ENCODE measurements around the gene GTF2IRD1.

Gene GTF2IRD1

GRCh38 chr7:74582447-74583039 lies 128.8 kb downstream of the GTF2IRD1 start:
- TF ChIP-seq TAF1 (IDR thresholded peaks at IDR 0.05; ENCODE audit: borderline replicate concordance, low read depth, low read length) (no peak), POLR2A (IDR thresholded peaks at IDR 0.05; ENCODE audit: low read depth, low read length) (no peak), POLR2AphosphoS5 (IDR thresholded peaks at IDR 0.05; ENCODE audit: low read depth, low read length) (no peak)
- FAIRE-seq = no peak
- DNase-seq (ENCODE audit: insufficient read length) = no peak

- FAIRE-seq (no peak), DNase-seq (ENCODE audit: insufficient read length) (no peak)
- TF ChIP-seq POLR2AphosphoS5 (IDR thresholded peaks at IDR 0.05; ENCODE audit: low read depth, low read length) (no peak), POLR2A (IDR thresholded peaks at IDR 0.05; ENCODE audit: low read depth, low read length) (no peak), TAF1 (IDR thresholded peaks at IDR 0.05; ENCODE audit: borderline replicate concordance, low read depth, low read length) (no peak)
Observed at GRCh38 chr7:74583630-74584029, 129.9 kb downstream of the GTF2IRD1 start.

GRCh38 chr7:74584160-74584954 lies 130.7 kb downstream of the GTF2IRD1 start:
- FAIRE-seq = no peak
- DNase-seq (ENCODE audit: insufficient read length) = no peak

GRCh38 chr7:74585844-74586243 lies 132.1 kb downstream of the GTF2IRD1 start:
- no peak for DNase-seq (ENCODE audit: insufficient read length)
- TF ChIP-seq TAF1 (IDR thresholded peaks at IDR 0.05; ENCODE audit: borderline replicate concordance, low read depth, low read length) = no peak
- no peak for FAIRE-seq

More at GRCh38 chr7:74584160-74584954, 130.7 kb downstream of the GTF2IRD1 start:
- TF ChIP-seq TAF1 (IDR thresholded peaks at IDR 0.05; ENCODE audit: borderline replicate concordance, low read depth, low read length) (no peak), POLR2A (IDR thresholded peaks at IDR 0.05; ENCODE audit: low read depth, low read length) (no peak), POLR2AphosphoS5 (IDR thresholded peaks at IDR 0.05; ENCODE audit: low read depth, low read length) (no peak)

GRCh38 chr7:74586258-74587175 lies 132.8 kb downstream of the GTF2IRD1 start:
- TF ChIP-seq TAF1 (IDR thresholded peaks at IDR 0.05; ENCODE audit: borderline replicate concordance, low read depth, low read length) (no peak), POLR2AphosphoS5 (IDR thresholded peaks at IDR 0.05; ENCODE audit: low read depth, low read length) (no peak), POLR2A (IDR thresholded peaks at IDR 0.05; ENCODE audit: low read depth, low read length) (no peak)
- FAIRE-seq (no peak), DNase-seq (ENCODE audit: insufficient read length) (no peak)

- peak; percentile 24 for FAIRE-seq
- DNase-seq (ENCODE audit: insufficient read length) = peak; percentile 71
- no peak for TF ChIP-seq TAF1 (IDR thresholded peaks at IDR 0.05; ENCODE audit: borderline replicate concordance, low read depth, low read length)
- peak; percentile 45; the same call in 1 of the 2 replicates for TF ChIP-seq POLR2A (IDR thresholded peaks at IDR 0.05; ENCODE audit: low read depth, low read length)
- TF ChIP-seq POLR2AphosphoS5 (IDR thresholded peaks at IDR 0.05; ENCODE audit: low read depth, low read length) = no peak
Observed at GRCh38 chr7:74587435-74588126, 133.9 kb downstream of the GTF2IRD1 start.

- no peak for DNase-seq (ENCODE audit: insufficient read length)
- FAIRE-seq = no peak
- TF ChIP-seq TAF1 (IDR thresholded peaks at IDR 0.05; ENCODE audit: borderline replicate concordance, low read depth, low read length) (no peak), POLR2AphosphoS5 (IDR thresholded peaks at IDR 0.05; ENCODE audit: low read depth, low read length) (no peak), POLR2A (IDR thresholded peaks at IDR 0.05; ENCODE audit: low read depth, low read length) (no peak)
Observed at GRCh38 chr7:74590813-74591212, 137.1 kb downstream of the GTF2IRD1 start.

GRCh38 chr7:74598558-74598957 lies 144.9 kb downstream of the GTF2IRD1 start:
- TF ChIP-seq TAF1 (IDR thresholded peaks at IDR 0.05; ENCODE audit: borderline replicate concordance, low read depth, low read length) = no peak
- no peak for TF ChIP-seq POLR2A (IDR thresholded peaks at IDR 0.05; ENCODE audit: low read depth, low read length)
- TF ChIP-seq POLR2AphosphoS5 (IDR thresholded peaks at IDR 0.05; ENCODE audit: low read depth, low read length) = no peak
- no peak for FAIRE-seq
- no peak for DNase-seq (ENCODE audit: insufficient read length)

- no peak for TF ChIP-seq POLR2A (IDR thresholded peaks at IDR 0.05; ENCODE audit: low read depth, low read length)
- TF ChIP-seq TAF1 (IDR thresholded peaks at IDR 0.05; ENCODE audit: borderline replicate concordance, low read depth, low read length) = no peak
- no peak for TF ChIP-seq POLR2AphosphoS5 (IDR thresholded peaks at IDR 0.05; ENCODE audit: low read depth, low read length)
- no peak for DNase-seq (ENCODE audit: insufficient read length)
- FAIRE-seq = peak; percentile 64
Observed at GRCh38 chr7:74599244-74599643, 145.5 kb downstream of the GTF2IRD1 start.

GRCh38 chr7:74604326-74605020 lies 150.8 kb downstream of the GTF2IRD1 start:
- TF ChIP-seq POLR2AphosphoS5 (IDR thresholded peaks at IDR 0.05; ENCODE audit: low read depth, low read length) = no peak
- TF ChIP-seq TAF1 (IDR thresholded peaks at IDR 0.05; ENCODE audit: borderline replicate concordance, low read depth, low read length) = no peak
- no peak for TF ChIP-seq POLR2A (IDR thresholded peaks at IDR 0.05; ENCODE audit: low read depth, low read length)
- DNase-seq (ENCODE audit: insufficient read length) (no peak), FAIRE-seq (no peak)
